Caco-2 (cell line): ENCODE measurements around the gene DIAPH1. TPM values are rescaled to one million over a fixed set of nuclear protein-coding genes. Genes with fewer than 3 reads are reported as not detected.

Experiments
- BruUV-seq: library from RNA; stranded (reverse); fragments of 400-500 nt; replicated peaks from 2 replicates; lab custom pipeline; 2021; lab: Mats Ljungman, UMichigan
- CTCF ChIA-PET: fragments of 300-600 bp; sonication (Branson Sonifier 250); formaldehyde crosslinking; loops from one replicate; lab custom pipeline; 2022; ENCODE audit warnings: antibody characterized with exemption; lab: Charles Lee
- POLR2A ChIA-PET: fragments of 300-600 bp; sonication (Branson Sonifier 250); formaldehyde crosslinking; loops from one replicate; lab custom pipeline; 2022; ENCODE audit warnings: antibody characterized with exemption; lab: Charles Lee
- DNase-seq, 2 experiments: peaks; one replicate each; pipeline versions ENCODE4 v3.0.0 to v3.0.0-alpha.2; 2020 to 2022
- H3K27me3 ChIP-seq: replicated peaks from 2 replicates; pipeline ENCODE4 v1.6.0; 2011; ENCODE audit warnings: low read length; ENCODE audit not compliant: control insufficient read depth, insufficient read depth
- H3K36me3 ChIP-seq: 2 replicates; pipeline ENCODE4 v1.5.1; 2011; ENCODE audit warnings: low read length; ENCODE audit not compliant: control insufficient read depth, insufficient read depth
- H3K4me1 ChIP-seq: fragments of 250-450 bp; sonication (Bioruptor Pico); 2 replicates; pipeline ENCODE4 v1.5.1; 2020; ENCODE audit warnings: mild to moderate bottlenecking
- H3K4me3 ChIP-seq: 2 replicates; pipeline ENCODE4 v1.5.1; 2011; ENCODE audit warnings: low read depth, mild to moderate bottlenecking, control low read depth, low read length
- H3K9me3 ChIP-seq: fragments of 250-450 bp; sonication (Bioruptor Pico); 2 replicates; pipeline ENCODE4 v1.5.1; 2020; ENCODE audit warnings: mild to moderate bottlenecking, moderate library complexity
- H3K27ac Mint-ChIP-seq: one replicate; pipeline ENCODE4 v1.8.0; 2022; ENCODE audit warnings: mixed read lengths; ENCODE audit not compliant: unreplicated experiment
- H3K27me3 Mint-ChIP-seq: one replicate; pipeline ENCODE4 v1.8.0; 2022; ENCODE audit warnings: mixed read lengths; ENCODE audit not compliant: insufficient read depth, unreplicated experiment
- H3K36me3 Mint-ChIP-seq: one replicate; pipeline ENCODE4 v1.8.0; 2022; ENCODE audit warnings: mild to moderate bottlenecking, mixed read lengths; ENCODE audit not compliant: insufficient read depth, unreplicated experiment
- H3K4me1 Mint-ChIP-seq: one replicate; pipeline ENCODE4 v1.8.0; 2022; ENCODE audit warnings: low read depth, mixed read lengths; ENCODE audit not compliant: unreplicated experiment
- H3K4me3 Mint-ChIP-seq: one replicate; pipeline ENCODE4 v1.8.0; 2022; ENCODE audit warnings: mild to moderate bottlenecking, moderate library complexity, mixed read lengths; ENCODE audit not compliant: unreplicated experiment
- H3K9me3 Mint-ChIP-seq: one replicate; pipeline ENCODE4 v1.8.0; 2022; ENCODE audit warnings: mixed read lengths; ENCODE audit not compliant: unreplicated experiment
- CTCF ChIP-seq, 2 experiments: fragments of 200-600 bp in 1 of 2; IDR thresholded peaks; 1 replicate in 1 of 2; 2 replicates in 1 of 2; pipeline versions ENCODE4 v1.5.1 to v1.8.0; 2011 to 2022; ENCODE audit warnings: antibody characterized with exemption in 1 of 2, control low read depth in 1 of 2, inconsistent platforms in 1 of 2, low read depth in 1 of 2, low read length in 1 of 2, mild to moderate bottlenecking in 1 of 2, moderate library complexity in 1 of 2; ENCODE audit not compliant: insufficient read depth in 1 of 2, severe bottlenecking in 1 of 2, unreplicated experiment in 1 of 2
- intact Hi-C: fragments of 100-400 bp; cut with micrococcal nuclease; formaldehyde crosslinking; loops from one replicate; pipeline ENCODE4 v1.10.0; 2022; ENCODE audit not compliant: unreplicated experiment
- total RNA-seq: library from RNA; stranded (reverse); gene quantifications from 2 replicates; pipeline ENCODE4 v1.2.3, GENCODE V29; 2022

DIAPH1 gene
- total RNA-seq, 1 experiment from 2014 or later = 161 TPM

GRCh38 chr5:141564216-141564692, 54.5 kb downstream of the DIAPH1 start:
- peak; percentile 84 to 85 for DNase-seq
- POLR2A ChIA-PET = interaction anchor here (0.5 to 0.9 kb wide), 3 partner anchors 62 to 244 kb away, joined by 3 to 4 read pairs (median 4); partner anchors contain the start of genes PCDHGB5 and TAF7
- Mint-ChIP-seq H3K36me3 (peaks cover 82% of the 10 kb centered on the region), H3K27ac (peak overlapping the region; percentile 90), H3K9me3 (no peaks in the 10 kb centered on the region), H3K4me1 (peaks cover 30% of the 10 kb centered on the region), H3K27me3 (no peaks in the 10 kb centered on the region), H3K4me3 (peak overlapping the region; percentile 48)
- no peaks in the 10 kb centered on the region; the same call in 1 of the 2 replicates for H3K36me3 ChIP-seq
- intact Hi-C loops = loop anchor here (1.0 to 5.0 kb wide), 6 partner anchors 39 to 372 kb away; partner anchors contain the start of genes PCDHB10, PCDHB14 and PCDHGB2
- CTCF ChIA-PET = interaction anchor here (0.5 to 2.0 kb wide), 36 partner anchors 28 to 1007 kb away, joined by 3 to 21 read pairs (median 4); partner anchors contain the start of genes DELE1, DIAPH1, FCHSD1 and HDAC3
- BruUV-seq = no TSS peak
- TF ChIP-seq CTCF (IDR thresholded peaks at IDR 0.05; ENCODE audit: insufficient read depth in 1 of 2, low read depth in 1 of 2, low read length in 1 of 2, severe bottlenecking in 1 of 2, unreplicated experiment in 1 of 2) = peak; percentile 86 to 88
- H3K9me3 ChIP-seq = no peaks in the 10 kb centered on the region
- peaks cover 6% of the 10 kb centered on the region; the same call in 1 of the 2 replicates for H3K4me1 ChIP-seq
- no peaks in the 10 kb centered on the region for H3K27me3 ChIP-seq
- H3K4me3 ChIP-seq = no peak overlapping the region

- Histone ChIP-seq H3K4me3 (no peak overlapping the region), H3K27me3 (no peaks in the 10 kb centered on the region), H3K36me3 (peaks cover 1% of the 10 kb centered on the region; the same call in 1 of the 2 replicates), H3K9me3 (no peaks in the 10 kb centered on the region), H3K4me1 (peaks cover 6% of the 10 kb centered on the region; the same call in 1 of the 2 replicates)
- peak; percentile 73 to 74 for DNase-seq
- intact Hi-C loops = loop anchor here (1.0 to 5.0 kb wide), 3 partner anchors 148 to 476 kb away; partner anchors contain the start of gene PCDHB10
- no TSS peak for BruUV-seq
- Mint-ChIP-seq H3K36me3 (peaks cover 79% of the 10 kb centered on the region), H3K27ac (peak overlapping the region; percentile 54), H3K27me3 (no peaks in the 10 kb centered on the region), H3K4me1 (peaks cover 31% of the 10 kb centered on the region), H3K9me3 (no peaks in the 10 kb centered on the region), H3K4me3 (peak overlapping the region; percentile 43)
- ChIA-PET POLR2A (interaction anchor here (0.6 kb wide), 1 partner anchor 240 kb away, joined by 4 read pairs; the partner anchor contains the start of gene TAF7), CTCF (interaction anchor here (0.5 to 1.2 kb wide), 8 partner anchors 14 to 660 kb away, joined by 3 to 11 read pairs (median 4); partner anchors contain the start of genes DIAPH1, PCDHB14, PCDHGA10 and PCDHGB3)
- peak; percentile 55 to 69 for TF ChIP-seq CTCF (IDR thresholded peaks at IDR 0.05; ENCODE audit: insufficient read depth in 1 of 2, low read depth in 1 of 2, low read length in 1 of 2, severe bottlenecking in 1 of 2, unreplicated experiment in 1 of 2)
Measured at GRCh38 chr5:141560725-141561483, 57.9 kb downstream of the DIAPH1 start.

- no peak for DNase-seq
- H3K36me3 Mint-ChIP-seq = peaks cover 78% of the 10 kb centered on the region
- no peaks in the 10 kb centered on the region for H3K9me3 Mint-ChIP-seq
- Histone ChIP-seq H3K9me3 (no peaks in the 10 kb centered on the region), H3K4me3 (no peak overlapping the region), H3K27me3 (no peaks in the 10 kb centered on the region), H3K36me3 (peaks cover 1% of the 10 kb centered on the region; the same call in 1 of the 2 replicates), H3K4me1 (peaks cover 6% of the 10 kb centered on the region; the same call in 1 of the 2 replicates)
- H3K27me3 Mint-ChIP-seq = no peaks in the 10 kb centered on the region
- intact Hi-C loops = loop anchor here (1.0 to 5.0 kb wide), 3 partner anchors 147 to 475 kb away; partner anchors contain the start of gene PCDHB10
- H3K27ac Mint-ChIP-seq = peak overlapping the region; percentile 54
- TF ChIP-seq CTCF (IDR thresholded peaks at IDR 0.05; ENCODE audit: insufficient read depth in 1 of 2, low read depth in 1 of 2, low read length in 1 of 2, severe bottlenecking in 1 of 2, unreplicated experiment in 1 of 2) = no peak
- no peak overlapping the region for H3K4me3 Mint-ChIP-seq
- ChIA-PET POLR2A (no interaction called here), CTCF (interaction anchor here (0.5 to 1.2 kb wide), 3 partner anchors 239 to 661 kb away, joined by 3 to 11 read pairs (median 7); partner anchors contain the start of genes PCDHB14 and TAF7)
- H3K4me1 Mint-ChIP-seq = peaks cover 24% of the 10 kb centered on the region
- BruUV-seq = TSS peak; percentile 56
Measured at GRCh38 chr5:141560151-141560550, 58.6 kb downstream of the DIAPH1 start.
